B cell (primary cell): ENCODE results near the gene LHFPL6. TPM values are rescaled to one million over a fixed set of nuclear protein-coding genes. Genes with fewer than 3 reads are reported as not detected.

ENCODE experiments used
- ATAC-seq: fragments of 200-7000 bp; cut with Tn5 transposase; one replicate; pipeline ENCODE4 v1.10.0; 2021; ENCODE audit warnings: low read depth, mild to moderate bottlenecking, moderate number of reproducible peaks, moderate library complexity
- CTCF ChIA-PET: fragments of 350-600 bp; sonication (Branson Sonifier 250); formaldehyde crosslinking; loops from one replicate; lab custom pipeline; 2021; ENCODE audit warnings: antibody characterized with exemption, inconsistent platforms; lab: Charles Lee
- POLR2A ChIA-PET: fragments of 350-600 bp; sonication (Branson Sonifier 250); formaldehyde crosslinking; loops from one replicate; lab custom pipeline; 2021; ENCODE audit warnings: antibody characterized with exemption; lab: Charles Lee
- DNase-seq: peaks from one replicate; pipeline ENCODE4 v3.0.0; 2013
- H2AFZ ChIP-seq: 2 replicates; pipeline ENCODE4 v1.6.1; 2012; ENCODE audit warnings: mild to moderate bottlenecking, low read depth, low read length; ENCODE audit not compliant: insufficient read depth, poor library complexity, severe bottlenecking
- H3K27ac ChIP-seq, 2 donors: 1 replicate in 1 of 2; 2 replicates in 1 of 2; pipeline ENCODE4 v1.5.1; 2012 to 2013; ENCODE audit warnings: low read length in 2 of 2, mild to moderate bottlenecking in 2 of 2, moderate library complexity in 1 of 2
- H3K27me3 ChIP-seq, 4 experiments: fragments of 200-600 bp in 1 of 4; sonication (generic) in 1 of 4; replicated peaks in 1 of 4; 1 replicate in 2 of 4; 2 replicates in 2 of 4; pipeline versions ENCODE4 v1.6.1 to v1.7.0; 2013 to 2016; ENCODE audit warnings: low read length in 3 of 4, mild to moderate bottlenecking in 2 of 4, mixed read lengths in 1 of 4, moderate library complexity in 1 of 4; ENCODE audit not compliant: insufficient read depth in 4 of 4, control insufficient read depth in 3 of 4; ENCODE audit errors: control extremely low read depth in 1 of 4
- H3K36me3 ChIP-seq, 2 experiments: replicated peaks in 1 of 2; 1 replicate in 1 of 2; 2 replicates in 1 of 2; pipeline versions ENCODE4 v1.6.1 to v1.7.1; 2013; ENCODE audit warnings: low read length in 1 of 2; ENCODE audit not compliant: insufficient read depth in 2 of 2, control insufficient read depth in 1 of 2; ENCODE audit errors: control extremely low read depth in 1 of 2, extremely low read depth in 1 of 2
- H3K4me1 ChIP-seq, 2 donors: fragments of 200-600 bp in 1 of 2; sonication (generic) in 1 of 2; 1 replicate in 1 of 2; 2 replicates in 1 of 2; pipeline versions ENCODE4 v1.5.1 to v1.6.1; 2013 to 2017; ENCODE audit warnings: low read length in 2 of 2; ENCODE audit not compliant: control insufficient read depth in 2 of 2, insufficient read depth in 2 of 2
- H3K4me2 ChIP-seq: replicated peaks from 2 replicates; pipeline ENCODE3; 2012; ENCODE audit warnings: mild to moderate bottlenecking, low read depth, low read length; ENCODE audit not compliant: poor library complexity, severe bottlenecking
- H3K4me3 ChIP-seq, 5 experiments: fragments of 200-600 bp in 1 of 5; sonication (generic) in 1 of 5; 1 replicate in 3 of 5; 2 replicates in 2 of 5; pipeline versions ENCODE4 v1.5.1 to v1.7.0; 2011 to 2016; ENCODE audit warnings: low read length in 4 of 5, mild to moderate bottlenecking in 4 of 5, low read depth in 2 of 5, control low read depth in 1 of 5, moderate library complexity in 1 of 5; ENCODE audit not compliant: insufficient read depth in 1 of 5; ENCODE audit errors: control extremely low read depth in 1 of 5, extremely low read depth in 1 of 5
- H3K79me2 ChIP-seq: fragments of 200-600 bp; sonication (generic); one replicate; pipeline ENCODE4 v1.6.0; 2016; ENCODE audit warnings: low read length; ENCODE audit not compliant: control insufficient read depth, insufficient read depth
- H3K9ac ChIP-seq: fragments of 200-600 bp; sonication (generic); 2 replicates; pipeline ENCODE4 v1.6.1; 2017; ENCODE audit warnings: mild to moderate bottlenecking, low read length, moderate library complexity
- H3K9me3 ChIP-seq, 3 donors: one replicate each; pipeline versions ENCODE4 v1.6.1 to v1.7.1; 2013; ENCODE audit warnings: low read length in 2 of 3; ENCODE audit not compliant: control insufficient read depth in 2 of 3, insufficient read depth in 1 of 3; ENCODE audit errors: control extremely low read depth in 1 of 3
- H4K20me1 ChIP-seq: 2 replicates; pipeline ENCODE4 v1.6.0; 2012; ENCODE audit warnings: mild to moderate bottlenecking, low read length; ENCODE audit not compliant: insufficient read depth, control insufficient read depth, poor library complexity, severe bottlenecking
- H3K27ac Mint-ChIP-seq: one replicate; pipeline ENCODE4 v1.8.0; 2021; ENCODE audit warnings: mixed read lengths
- H3K27me3 Mint-ChIP-seq: one replicate; pipeline ENCODE4 v1.8.0; 2021; ENCODE audit warnings: mixed read lengths
- H3K4me1 Mint-ChIP-seq: one replicate; pipeline ENCODE4 v1.8.0; 2021; ENCODE audit warnings: mixed read lengths
- H3K4me3 Mint-ChIP-seq: one replicate; pipeline ENCODE4 v1.8.0; 2021; ENCODE audit warnings: mixed read lengths
- H3K9me3 Mint-ChIP-seq: one replicate; pipeline ENCODE4 v1.8.0; 2022; ENCODE audit warnings: mixed read lengths; ENCODE audit not compliant: insufficient read depth
- CTCF ChIP-seq: fragments of 200-600 bp; IDR thresholded peaks from one replicate; pipeline ENCODE4 v1.8.0; 2022; ENCODE audit warnings: antibody characterized with exemption, mild to moderate bottlenecking
- EZH2 ChIP-seq: IDR thresholded peaks from 2 replicates; pipeline ENCODE4 v1.6.1; 2012; ENCODE audit warnings: borderline replicate concordance, low read depth, mild to moderate bottlenecking, moderate library complexity, low read length; ENCODE audit not compliant: insufficient read depth, poor library complexity, severe bottlenecking
- WGBS: methylation state at CpG from one replicate; pipeline ENCODE4 v1.1.5; 2013; ENCODE audit warnings: missing lambda C conversion rate; ENCODE audit not compliant: insufficient coverage; 5-methylcytosine and 5-hydroxymethylcytosine counted together
- intact Hi-C: fragments of 100-400 bp; cut with micrococcal nuclease; formaldehyde crosslinking; loops from one replicate; pipeline ENCODE4 v1.10.0; 2022
- polyA plus RNA-seq: library from polyadenylated mRNA; depleted of rRNA; stranded (reverse); fragments of >200 nt; gene quantifications from 2 replicates; pipeline ENCODE4 v1.2.3, GENCODE V29; 2012
- total RNA-seq, 2 donors: library from RNA; stranded (reverse); fragments of 120-200 nt in 1 of 2; gene quantifications; 1 replicate in 1 of 2; 2 replicates in 1 of 2; pipeline versions ENCODE4 v1.2.3 to v1.2.4, GENCODE V29; 2013 to 2022

LHFPL6 gene
- total and polyA plus RNA-seq, 2 donors (not counting 1 experiment from before 2014, with no cell fraction given), result 0.01 TPM; not detected in 1

GRCh38 chr13:39580881-39581575 is 22.0 kb downstream of the LHFPL6 start:
- Mint-ChIP-seq H3K4me1 (no peaks in the 10 kb centered on the region), H3K9me3 (no peaks in the 10 kb centered on the region), H3K27me3 (no peaks in the 10 kb centered on the region), H3K27ac (no peak overlapping the region), H3K4me3 (no peak overlapping the region)
- Histone ChIP-seq H3K4me2 (no peak overlapping the region), H3K4me1 (no peaks in the 10 kb centered on the region), H2AFZ (no peak overlapping the region), H3K27me3 (no peaks in the 10 kb centered on the region), H3K4me3 (no peak overlapping the region), H3K79me2 (no peaks in the 10 kb centered on the region), H4K20me1 (no peaks in the 10 kb centered on the region), H3K36me3 (no peaks in the 10 kb centered on the region), H3K27ac (no peak overlapping the region), H3K9me3 (no peaks in the 10 kb centered on the region), H3K9ac (no peak overlapping the region)
- TF ChIP-seq CTCF (no peak), EZH2 (no peak)
- ATAC-seq, result no peak
- intact Hi-C loops, result no loop called here
- DNase-seq, result no peak
- CTCF ChIA-PET, result no interaction called here
- 80% methylated on average over 1 of the region's 5 CpGs for WGBS
- POLR2A ChIA-PET, result no interaction called here

GRCh38 chr13:39578821-39579291 is 24.1 kb downstream of the LHFPL6 start:
- H3K4me1 ChIP-seq, result no peaks in the 10 kb centered on the region
- H3K4me3 ChIP-seq, result no peak overlapping the region
- no peaks in the 10 kb centered on the region for H3K4me1 Mint-ChIP-seq
- H3K27me3 ChIP-seq, result no peaks in the 10 kb centered on the region
- no peaks in the 10 kb centered on the region for H4K20me1 ChIP-seq
- H3K9me3 Mint-ChIP-seq, result no peaks in the 10 kb centered on the region
- no peak overlapping the region for H3K4me2 ChIP-seq
- CTCF ChIA-PET, result interaction anchor here (1.8 kb wide), 1 partner anchor 34 kb away, joined by 5 read pairs; no protein-coding TSS in a partner anchor
- intact Hi-C loops, result no loop called here
- POLR2A ChIA-PET, result no interaction called here
- ATAC-seq, result no peak
- no peaks in the 10 kb centered on the region for H3K36me3 ChIP-seq
- no peak for DNase-seq
- H3K27me3 Mint-ChIP-seq, result no peaks in the 10 kb centered on the region
- H3K9ac ChIP-seq, result no peak overlapping the region
- no peak overlapping the region for H2AFZ ChIP-seq
- H3K9me3 ChIP-seq, result no peaks in the 10 kb centered on the region
- no peak overlapping the region for H3K27ac ChIP-seq
- WGBS, result 100% methylated on average over 2 of the region's 3 CpGs
- H3K79me2 ChIP-seq, result no peaks in the 10 kb centered on the region
- no peak overlapping the region for H3K4me3 Mint-ChIP-seq
- no peak for TF ChIP-seq CTCF
- no peak for TF ChIP-seq EZH2
- H3K27ac Mint-ChIP-seq, result no peak overlapping the region
